ENCODE measurements around the gene ZNF276. TPM values are rescaled to one million over a fixed set of nuclear protein-coding genes. Genes with fewer than 3 reads are reported as not detected.
A peak's percentile ranks its signal among the peaks of the same experiment; 100 is the strongest.
"Not testable (repeated sequence)": the region's sequence is repeated elsewhere in the genome, so short reads cannot be mapped to it uniquely, and the experiment has no call there.

Gene ZNF276
- total RNA-seq, 4 donors from 2014 or later, result 16.1 to 19.2 (median 17.2) TPM

DNA sequence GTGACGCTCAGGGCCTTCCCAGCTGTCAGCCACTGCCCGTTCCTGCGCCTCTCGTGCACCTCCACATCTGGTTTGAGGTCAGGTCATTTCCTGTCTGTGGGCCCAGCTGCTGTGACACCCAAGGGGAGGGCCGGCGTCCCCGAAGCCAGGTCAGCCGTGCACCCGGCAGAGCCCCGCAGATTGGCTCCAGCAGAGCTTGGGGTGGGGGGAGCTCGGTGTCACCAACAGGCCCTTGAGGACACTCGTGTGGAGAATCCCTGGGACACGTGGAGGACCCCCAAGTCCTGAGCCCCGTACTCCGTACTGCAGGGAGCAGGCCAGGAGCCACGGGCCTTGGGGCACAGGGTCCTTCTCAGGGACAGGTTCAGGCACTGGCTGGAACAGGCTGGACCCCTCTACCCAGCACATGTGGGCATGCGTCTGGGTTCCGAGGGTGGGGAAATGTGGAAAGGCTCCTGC lies 24.6 kb upstream of the ZNF276 start:
- Histone ChIP-seq H3K4me1 (peaks cover 15 to 25% (median 23%) of the 10 kb centered on the region in 4 donors), H3K27me3 (no peaks in the 10 kb centered on the region), H3K27ac (replicated peaks in 1 of 4) (no peak overlapping the region), H3K9me3 (no peaks in the 10 kb centered on the region), H3K36me3 (peaks cover 19 to 64% (median 61%) of the 10 kb centered on the region in 4 donors), H3K4me3 (no peak overlapping the region)
- 72% methylated on average over 4 of the region's 18 CpGs for WGBS
- DNase-seq (ENCODE audit: extremely low spot score), result no peak
- intact Hi-C loops (cut with DNase I), result no loop called here
- TF ChIP-seq EP300 (IDR thresholded peaks at IDR 0.05) (no peak), POLR2AphosphoS5 (IDR thresholded peaks at IDR 0.05) (no peak), CTCF (IDR thresholded peaks at IDR 0.05) (no peak), POLR2A (IDR thresholded peaks at IDR 0.05; ENCODE audit: low read depth) (no peak)

- WGBS, result 96% methylated on average over 8 of the region's 19 CpGs
- H3K27ac ChIP-seq (replicated peaks in 1 of 4), result no peak overlapping the region
- H3K36me3 ChIP-seq, result peaks cover 15 to 60% (median 56%) of the 10 kb centered on the region in 4 donors
- TF ChIP-seq CTCF (IDR thresholded peaks at IDR 0.05) (no peak), EP300 (IDR thresholded peaks at IDR 0.05) (no peak), POLR2A (IDR thresholded peaks at IDR 0.05; ENCODE audit: low read depth) (no peak), POLR2AphosphoS5 (IDR thresholded peaks at IDR 0.05) (no peak)
- intact Hi-C loops (cut with DNase I), result no loop called here
- H3K4me1 ChIP-seq, result peaks cover 15 to 30% (median 27%) of the 10 kb centered on the region in 4 donors
- DNase-seq (ENCODE audit: extremely low spot score), result no peak
- H3K27me3 ChIP-seq, result no peaks in the 10 kb centered on the region
- H3K9me3 ChIP-seq, result no peaks in the 10 kb centered on the region
- no peak overlapping the region for H3K4me3 ChIP-seq
Observed at GRCh38 chr16:89697161-89697615, 24.1 kb upstream of the ZNF276 start.

DNA sequence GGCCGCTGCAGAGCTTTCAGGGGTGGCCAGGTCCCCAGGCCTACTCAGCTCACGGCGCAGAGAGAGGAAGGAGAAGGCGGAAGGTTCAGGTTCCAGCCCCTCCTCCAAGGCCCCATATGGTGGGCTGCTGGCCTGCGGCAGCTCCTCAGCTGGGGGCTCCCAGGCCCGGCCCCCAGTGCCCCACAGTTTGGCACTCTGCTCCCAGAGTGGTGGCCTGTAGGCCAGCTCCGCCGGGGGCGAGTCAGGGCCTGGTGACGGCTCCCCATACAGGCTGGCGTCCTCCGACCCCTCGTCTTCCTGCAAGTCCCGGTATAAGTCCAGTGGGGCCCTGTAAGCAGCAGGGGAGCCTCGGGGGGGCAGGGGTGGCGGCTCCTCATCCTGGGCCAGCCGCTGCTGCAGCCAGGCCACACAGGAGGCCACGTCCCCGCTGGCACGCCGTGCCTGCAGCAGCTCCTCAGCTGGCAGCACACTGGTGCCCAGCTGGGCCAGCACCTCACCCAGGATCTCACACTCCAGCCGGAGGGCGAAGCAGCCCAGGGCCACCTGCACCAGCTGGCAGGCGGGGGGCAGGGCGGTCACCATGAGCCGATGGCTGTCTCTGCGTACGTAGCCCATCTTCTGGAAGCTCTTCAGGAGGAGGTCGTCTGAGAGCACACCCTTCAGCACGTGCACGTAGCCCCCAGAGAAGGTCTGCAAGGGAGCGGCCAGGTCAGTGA lies 23.6 kb upstream of the ZNF276 start:
- Histone ChIP-seq H3K4me3 (no peak overlapping the region), H3K4me1 (peaks cover 15 to 32% (median 30%) of the 10 kb centered on the region in 4 donors), H3K36me3 (peaks cover 15 to 54% (median 50%) of the 10 kb centered on the region in 4 donors), H3K27ac (replicated peaks in 1 of 4) (no peak overlapping the region), H3K9me3 (no peaks in the 10 kb centered on the region), H3K27me3 (no peaks in the 10 kb centered on the region)
- WGBS, result 80% methylated on average over 3 of the region's 32 CpGs
- intact Hi-C loops (cut with DNase I), result no loop called here
- no peak for DNase-seq (ENCODE audit: extremely low spot score)
- no peak for TF ChIP-seq POLR2A (IDR thresholded peaks at IDR 0.05; ENCODE audit: low read depth)

GRCh38 chr16:89698717-89699116 lies 22.6 kb upstream of the ZNF276 start:
- DNase-seq (ENCODE audit: extremely low spot score); H3K4me3 ChIP-seq; H3K9me3 ChIP-seq; intact Hi-C loops (cut with DNase I); H3K27ac ChIP-seq (replicated peaks in 1 of 4); H3K27me3 ChIP-seq: not testable (repeated sequence)
- 94% methylated on average over 14 of the region's 14 CpGs for WGBS
- Histone ChIP-seq H3K4me1 (peaks cover 15 to 32% (median 30%) of the 10 kb centered on the region in 4 donors), H3K36me3 (peaks cover 7 to 44% (median 41%) of the 10 kb centered on the region in 4 donors)

DNA sequence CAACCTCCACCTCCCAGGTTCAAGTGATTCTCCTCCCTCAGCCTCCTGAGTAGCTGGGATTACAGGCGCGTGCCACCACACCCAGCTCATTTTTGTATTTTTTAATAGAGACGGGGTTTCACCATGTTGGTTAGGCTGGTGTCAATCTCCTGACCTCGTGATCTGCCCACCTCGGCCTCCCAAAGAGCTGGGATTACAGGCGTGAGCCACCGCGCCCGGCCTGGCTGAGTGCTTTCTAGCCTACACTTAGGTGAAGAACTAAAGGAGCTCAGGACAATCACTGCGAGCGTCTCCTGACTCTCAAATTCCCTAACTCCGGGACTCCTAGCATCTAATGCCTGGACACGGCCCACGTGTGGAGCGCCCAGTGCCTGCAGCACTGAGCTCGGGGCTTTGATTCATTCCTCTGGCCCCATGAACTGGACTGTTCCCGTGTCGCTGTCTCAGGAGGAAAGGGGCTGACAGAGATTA lies 21.7 kb upstream of the ZNF276 start:
- H3K27ac ChIP-seq (replicated peaks in 1 of 4), result peak overlapping the region; percentile 74 to 86 (median 80)
- H3K36me3 ChIP-seq, result peaks cover 0 to 35% (median 31%) of the 10 kb centered on the region in 4 donors
- WGBS, result 67% methylated on average over 16 of the region's 18 CpGs
- not testable (repeated sequence) for H3K9me3 ChIP-seq; DNase-seq (ENCODE audit: extremely low spot score); H3K27me3 ChIP-seq
- peak overlapping the region; percentile 73 to 94 (median 82) for H3K4me3 ChIP-seq
- peaks cover 15 to 32% (median 30%) of the 10 kb centered on the region in 4 donors for H3K4me1 ChIP-seq
- intact Hi-C loops (cut with DNase I), result loop anchor here (5.0 to 10.0 kb wide), 2 partner anchors 93 to 165 kb away; no protein-coding TSS in a partner anchor

DNA sequence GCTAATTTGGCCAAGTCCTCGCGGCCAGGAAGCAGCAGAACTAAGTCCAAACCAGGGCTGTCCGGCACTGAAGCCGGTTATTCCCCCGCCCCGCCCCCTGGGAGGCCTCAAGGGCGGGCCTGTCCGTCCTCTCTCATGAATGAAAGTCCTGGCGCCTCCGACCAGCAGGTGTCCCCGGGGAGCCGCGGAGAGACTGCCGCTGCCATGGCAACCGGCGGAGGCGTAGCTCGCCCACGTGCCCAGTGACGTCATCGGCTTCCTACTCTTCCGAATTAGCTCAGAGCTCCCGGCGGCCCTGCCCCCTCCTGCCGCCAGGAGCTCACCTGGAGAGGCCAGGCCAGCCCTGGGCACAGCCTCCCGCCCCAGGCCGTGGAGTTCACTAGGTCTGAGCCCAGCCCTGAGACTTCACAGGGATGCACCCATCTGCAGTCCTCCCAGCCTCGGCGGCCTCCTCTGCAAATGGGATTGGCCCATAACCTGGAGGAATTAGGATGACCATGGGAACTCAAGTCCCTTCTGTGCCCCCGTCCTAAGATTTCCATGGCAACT lies 21.2 kb upstream of the ZNF276 start:
- Histone ChIP-seq H3K36me3 (peaks cover 0 to 30% (median 27%) of the 10 kb centered on the region in 4 donors), H3K4me3 (peak overlapping the region; percentile 73 to 94 (median 82)), H3K4me1 (peaks cover 15 to 32% (median 30%) of the 10 kb centered on the region in 4 donors), H3K9me3 (no peaks in the 10 kb centered on the region), H3K27me3 (no peaks in the 10 kb centered on the region), H3K27ac (replicated peaks in 1 of 4) (peak overlapping the region; percentile 74 to 86 (median 80))
- WGBS, result 0% methylated on average over 6 of the region's 30 CpGs
- DNase-seq (ENCODE audit: extremely low spot score), result peak; percentile 100
- peak; percentile 69 to 88 (median 82) for TF ChIP-seq CTCF (IDR thresholded peaks at IDR 0.05)
- peak; percentile 72 to 93 for TF ChIP-seq POLR2AphosphoS5 (IDR thresholded peaks at IDR 0.05)
- no peak for TF ChIP-seq POLR2A (IDR thresholded peaks at IDR 0.05; ENCODE audit: low read depth)
- intact Hi-C loops (cut with DNase I), result loop anchor here (5.0 to 10.0 kb wide), 2 partner anchors 92 to 165 kb away; no protein-coding TSS in a partner anchor
